Adipose tissue (tissue), 3 donors: Measurements from ENCODE around the gene GJD3. TPM values are rescaled to one million over a fixed set of nuclear protein-coding genes. Genes with fewer than 3 reads are reported as not detected.
"Not testable (repeated sequence)": the region's sequence is repeated elsewhere in the genome, so short reads cannot be mapped to it uniquely, and the experiment has no call there.

ENCODE experiments used
- H3K27ac ChIP-seq: one replicate; pipeline ENCODE4 v1.5.1; 2013; ENCODE audit warnings: low read depth, low read length
- WGBS, 3 donors: extraction: QIAGEN DNeasy Blood & Tissue Kit; methylation state at CpG; one replicate each; pipeline ENCODE4 v1.1.7; 2013; 5-methylcytosine and 5-hydroxymethylcytosine counted together
- polyA plus RNA-seq, 3 donors: library from polyadenylated mRNA; stranded (reverse); fragments of 200-250 nt; gene quantifications; one replicate each; pipeline ENCODE4 v1.2.3, GENCODE V29; 2013
- donor health status: healthy with polysubstance abuse.
- donor health status: Bipolar disorder and iron deficiency.
- donor health status: healthy.

GJD3 gene
- polyA plus RNA-seq, 3 donors = 0.78 to 1.0 TPM; not detected in 1

DNA sequence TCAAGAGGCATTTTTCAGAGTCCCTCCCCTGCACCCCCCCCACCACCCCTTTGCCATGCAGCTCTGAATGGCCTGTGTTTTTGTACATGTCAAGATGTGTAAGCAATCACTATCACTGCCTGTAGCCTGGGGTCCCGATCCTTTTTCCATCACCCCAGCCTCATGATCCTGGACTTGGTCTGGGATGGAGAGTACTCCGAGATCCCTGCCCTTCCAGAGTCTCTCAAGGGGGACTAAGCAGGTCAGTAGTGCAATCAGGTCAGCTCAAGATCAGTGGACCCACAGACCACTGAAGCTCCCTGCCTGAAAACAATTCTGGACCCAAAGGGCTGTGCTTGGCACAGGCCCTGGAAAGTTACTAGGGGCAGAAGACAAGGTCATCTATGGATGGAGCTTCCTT, 7.5 kb upstream of the GJD3 start:
- H3K27ac ChIP-seq = no peak overlapping the region
- 93 to 98% (median 95%) methylated on average over 2 of the region's 2 CpGs for WGBS, 3 donors

DNA sequence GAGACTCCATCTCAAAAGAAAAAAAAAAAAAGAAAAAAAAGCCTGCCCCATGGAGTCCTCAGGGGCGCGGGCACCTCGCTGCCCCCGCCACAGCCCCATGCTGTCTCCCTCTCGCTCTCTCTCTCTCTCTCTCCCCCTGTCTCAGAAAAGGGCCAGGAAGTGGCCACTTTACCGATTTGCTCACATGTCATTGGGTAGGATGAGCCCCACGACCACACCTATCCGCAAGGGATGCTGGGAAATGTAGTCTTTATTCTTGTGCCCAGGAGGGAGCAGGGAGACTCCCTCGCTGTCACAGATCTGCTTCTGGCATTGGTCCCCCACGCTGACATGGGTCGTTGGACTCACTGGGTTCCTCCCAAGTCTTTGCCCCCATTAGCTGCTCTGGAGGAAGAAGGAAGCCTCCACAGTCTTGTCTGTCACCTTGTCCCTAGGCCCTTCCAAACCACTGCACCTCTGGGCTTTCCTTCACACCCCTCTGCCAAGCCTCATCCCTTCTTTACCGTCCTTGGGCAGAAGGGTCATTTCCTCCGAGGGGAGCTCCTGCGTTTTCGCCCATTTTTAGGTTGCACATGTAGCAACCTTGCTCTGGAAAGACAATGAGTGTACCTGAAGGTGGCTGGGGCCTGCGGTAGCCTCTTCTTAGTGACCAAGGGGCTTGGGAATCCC, 6.9 kb upstream of the GJD3 start:
- 81 to 88% (median 83%) methylated on average over 16 of the region's 16 CpGs for WGBS, 3 donors
- no peak overlapping the region for H3K27ac ChIP-seq

DNA sequence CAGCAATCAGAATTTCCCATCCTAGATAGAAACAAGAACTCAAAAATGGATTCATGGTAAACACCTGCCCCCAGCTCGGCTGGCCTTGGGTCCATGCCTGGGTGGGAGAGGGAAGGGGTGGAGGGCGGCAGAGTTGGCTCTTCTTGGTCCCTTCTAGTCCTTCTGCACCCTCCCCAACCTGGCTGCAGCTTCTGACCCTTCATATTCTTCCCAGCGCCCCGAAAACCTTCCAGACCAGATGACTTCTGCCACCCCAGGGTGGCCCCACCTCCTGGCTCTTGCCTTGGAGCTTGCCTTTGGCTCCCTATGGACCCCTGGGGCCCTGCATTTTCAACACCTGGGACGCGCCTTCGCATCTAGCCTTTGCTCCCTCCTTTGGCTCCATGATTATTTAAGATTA, 5.4 kb upstream of the GJD3 start:
- no peak overlapping the region for H3K27ac ChIP-seq
- 90 to 91% (median 90%) methylated on average over 7 of the region's 7 CpGs for WGBS, 3 donors

DNA sequence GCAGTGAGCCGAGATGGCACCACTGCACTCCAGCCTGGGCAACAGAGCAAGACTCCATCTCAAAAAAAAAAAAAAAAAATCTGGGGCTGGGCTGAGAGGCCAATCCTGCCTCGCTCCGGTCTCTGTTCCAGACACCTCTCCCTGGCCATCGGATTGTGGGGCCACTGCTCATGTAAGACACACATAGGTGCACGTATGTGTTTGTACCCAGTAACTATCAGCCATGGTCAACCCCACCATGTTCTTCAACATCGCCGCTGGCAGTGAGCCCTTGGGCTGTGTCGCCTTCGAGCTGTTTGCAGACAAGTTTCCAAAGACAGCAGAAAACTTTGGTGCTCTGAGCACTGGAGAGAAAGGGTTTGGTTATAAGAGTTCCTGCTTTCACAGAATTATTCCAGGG, 3.2 kb upstream of the GJD3 start:
- 95 to 96% (median 96%) methylated on average over 8 to 9 of the region's 9 CpGs for WGBS, 3 donors
- not testable (repeated sequence) for H3K27ac ChIP-seq

DNA sequence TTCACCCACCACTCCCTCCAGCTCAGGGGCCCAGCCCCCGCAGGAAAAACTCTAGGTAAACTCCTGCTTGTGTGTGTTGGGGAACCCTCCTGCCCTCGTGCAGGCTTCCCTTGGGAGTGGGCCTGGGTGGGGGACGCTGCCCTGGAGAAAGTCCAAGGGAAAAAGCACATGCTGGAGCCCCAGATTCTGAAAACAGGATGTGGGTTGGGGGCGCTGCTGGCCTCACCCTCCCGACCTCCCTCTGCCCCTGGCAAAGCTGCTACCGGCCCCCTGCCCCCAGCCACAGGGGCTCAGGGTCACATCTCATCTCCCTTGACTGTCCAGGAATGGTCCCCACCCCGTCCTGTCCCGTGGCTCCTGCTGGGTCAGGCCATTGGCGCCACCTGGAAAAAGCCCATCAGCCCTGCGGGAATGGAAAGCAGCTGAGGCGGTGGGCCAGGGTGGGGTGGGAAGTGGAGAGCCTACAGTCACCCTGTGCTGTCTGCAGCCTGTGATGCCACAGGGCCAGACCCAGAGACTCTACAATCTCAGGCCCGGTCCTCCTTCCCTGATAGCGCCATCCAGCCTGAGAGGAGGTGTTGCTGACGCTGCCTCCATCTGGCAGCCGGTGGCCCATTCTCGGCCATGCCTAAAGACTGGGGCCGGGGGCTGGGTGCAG, 2.5 kb upstream of the GJD3 start:
- no peak overlapping the region for H3K27ac ChIP-seq
- 72 to 75% (median 74%) methylated on average over 17 of the region's 17 CpGs for WGBS, 3 donors

DNA sequence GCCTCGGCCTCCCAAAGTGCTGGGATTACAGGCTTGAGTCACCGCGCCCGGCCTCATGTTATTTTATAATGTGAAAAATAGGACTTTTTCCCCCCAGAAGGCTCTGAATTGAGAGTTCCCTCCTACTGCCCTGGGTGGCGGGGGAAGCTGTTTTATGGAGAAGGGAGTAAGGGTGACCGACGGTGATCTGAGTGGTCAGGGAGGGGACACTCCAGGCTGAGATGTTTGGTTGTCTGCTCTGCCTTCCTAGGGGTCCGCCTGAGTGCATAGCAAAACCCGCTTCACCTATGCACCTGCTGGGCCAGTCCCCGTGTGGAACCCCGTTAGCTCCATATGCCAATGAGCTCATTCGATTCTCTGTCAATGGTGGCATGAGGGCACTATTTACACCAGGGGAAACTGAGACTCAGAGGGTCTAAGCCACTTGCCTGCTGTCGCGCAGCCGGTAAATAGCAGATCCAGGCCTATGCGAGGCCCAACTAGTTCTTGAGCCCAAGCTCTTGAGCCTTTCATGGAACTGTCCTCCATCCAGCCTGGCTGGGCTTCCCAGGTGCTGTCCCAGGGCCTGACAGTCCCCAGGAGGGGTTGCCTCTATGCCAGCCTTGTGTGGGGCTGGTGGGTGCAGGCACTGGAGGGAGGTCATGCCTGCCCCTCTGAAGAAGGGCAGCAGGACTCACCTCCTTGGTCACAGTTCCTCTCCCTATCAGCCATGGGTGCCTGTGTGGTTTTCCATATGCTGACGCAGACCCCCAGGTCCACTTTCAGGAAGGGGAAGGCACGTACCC, 1.7 kb upstream of the GJD3 start:
- 92 to 97% (median 95%) methylated on average over 17 to 18 of the region's 18 CpGs for WGBS, 3 donors
- no peak overlapping the region for H3K27ac ChIP-seq

DNA sequence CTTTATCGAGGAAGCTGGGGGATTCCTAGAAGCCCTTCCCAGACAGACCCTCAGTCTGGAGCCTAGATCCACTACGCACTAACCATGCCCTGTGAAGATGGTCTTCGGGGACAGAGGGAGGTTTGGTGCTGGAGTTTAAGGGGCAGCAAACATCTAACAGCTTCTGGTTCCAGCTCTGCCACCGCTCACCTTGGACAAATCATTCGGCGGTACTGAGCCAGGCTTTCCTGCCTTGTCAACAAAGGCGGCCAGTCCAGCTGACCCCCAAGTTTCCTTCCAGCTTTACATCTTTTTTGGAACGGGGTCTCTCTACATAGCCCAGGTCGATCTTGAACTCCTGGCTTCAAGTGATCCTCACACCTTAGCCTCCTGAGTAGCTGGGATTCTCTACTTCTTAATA, 369 bp upstream of the GJD3 start:
- H3K27ac ChIP-seq = no peak overlapping the region
- WGBS, 3 donors = 83 to 88% (median 86%) methylated on average over 9 of the region's 9 CpGs

DNA sequence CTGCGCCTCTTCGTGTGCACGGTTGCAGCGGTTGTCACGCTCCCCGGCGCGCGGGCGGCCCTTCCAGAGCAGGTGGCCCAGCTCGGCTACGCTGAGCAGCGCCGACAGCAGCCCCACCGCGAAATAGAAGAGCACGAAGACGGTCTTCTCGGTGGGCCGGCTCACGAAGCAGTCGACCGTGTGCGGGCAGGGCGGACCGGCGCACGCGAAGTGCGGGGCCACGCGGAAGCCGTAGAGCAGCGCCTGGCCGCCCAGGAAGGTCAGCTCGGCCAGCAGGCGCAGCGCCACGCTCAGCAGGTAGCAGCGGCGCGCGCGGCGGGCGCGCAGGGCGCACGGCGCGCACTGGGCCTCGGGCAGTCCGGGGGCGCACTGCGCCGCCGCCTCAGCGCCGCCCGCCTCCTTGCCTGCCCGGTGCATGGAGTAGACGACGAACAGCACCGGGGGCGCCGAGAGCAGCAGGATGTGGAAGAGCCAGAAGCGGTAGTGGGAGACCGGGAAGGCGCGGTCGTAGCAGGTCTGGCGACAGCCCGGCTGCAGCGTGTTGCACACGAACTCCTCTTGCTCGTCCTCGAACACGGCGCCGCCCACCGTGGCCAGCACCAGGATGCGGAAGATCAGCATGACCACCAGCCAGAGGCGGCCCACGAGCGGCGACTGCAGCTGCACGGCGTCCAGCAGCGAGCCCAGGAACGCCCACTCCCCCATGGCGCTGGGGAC, 1.3 kb downstream of the GJD3 start:
- WGBS, 3 donors = 2 to 3% (median 3%) methylated on average over 82 to 91 of the region's 91 CpGs
- H3K27ac ChIP-seq = no peak overlapping the region

DNA sequence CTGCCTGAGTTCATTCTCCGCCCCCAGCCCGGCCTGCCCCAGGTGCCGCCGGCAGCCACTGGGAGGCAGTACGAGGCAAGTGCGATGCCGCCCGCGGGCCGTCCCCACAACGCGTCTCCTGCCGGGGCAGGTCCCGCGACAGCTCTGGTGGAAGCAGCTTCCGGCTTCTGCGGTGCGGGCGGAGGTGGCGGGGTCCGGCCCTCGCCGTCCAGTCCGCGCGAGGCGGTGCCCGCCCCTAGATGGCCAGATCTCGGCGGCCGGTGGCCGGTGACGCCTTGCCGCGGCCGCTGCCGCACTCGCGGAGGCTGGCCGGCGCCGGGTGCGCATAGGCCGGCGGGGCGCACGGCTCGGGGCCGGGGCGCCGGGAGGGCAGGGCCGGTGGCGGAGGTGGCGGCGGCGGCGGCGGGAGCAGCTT, 1.8 kb downstream of the GJD3 start:
- no peak overlapping the region for H3K27ac ChIP-seq
- 1% methylated on average over 29 to 56 of the region's 58 CpGs for WGBS, 3 donors

DNA sequence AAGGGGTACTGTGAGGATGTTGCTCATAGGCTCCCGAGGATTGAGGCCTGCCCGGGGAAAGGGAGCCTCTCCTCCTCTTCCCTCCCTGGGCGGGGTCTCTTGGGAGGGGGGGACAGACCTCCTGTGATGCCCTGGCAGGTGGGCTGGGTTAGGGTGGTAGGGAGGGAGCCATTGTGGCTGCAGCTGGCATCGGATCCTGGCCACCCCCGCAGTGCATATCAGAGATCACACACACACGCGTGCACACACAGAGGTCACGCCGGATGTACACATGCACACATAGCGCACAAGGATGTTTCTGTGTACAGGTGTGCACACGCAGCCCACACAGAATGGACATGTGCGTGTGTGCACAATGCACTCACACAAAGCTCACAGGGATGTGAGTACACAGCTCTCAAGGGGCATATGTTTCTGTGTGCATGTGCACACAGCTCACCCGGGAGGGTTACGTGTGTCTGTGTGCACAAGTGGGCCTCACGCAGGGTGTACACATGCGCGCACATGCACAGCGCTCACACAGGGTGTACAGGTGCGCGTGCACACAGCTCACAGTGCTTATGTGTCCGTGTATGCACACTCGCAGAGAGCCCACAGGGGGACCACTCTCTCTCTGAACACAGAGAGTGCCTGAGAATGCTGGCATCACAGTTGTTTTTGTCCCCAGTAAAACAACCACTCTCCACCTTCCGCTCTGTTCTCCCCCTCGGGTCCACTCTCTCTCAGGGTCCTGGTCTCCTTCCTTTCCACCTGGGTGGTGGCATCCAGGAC, 2.4 kb downstream of the GJD3 start:
- no peak overlapping the region for H3K27ac ChIP-seq
- 63 to 77% (median 72%) methylated on average over 23 to 24 of the region's 24 CpGs for WGBS, 3 donors

DNA sequence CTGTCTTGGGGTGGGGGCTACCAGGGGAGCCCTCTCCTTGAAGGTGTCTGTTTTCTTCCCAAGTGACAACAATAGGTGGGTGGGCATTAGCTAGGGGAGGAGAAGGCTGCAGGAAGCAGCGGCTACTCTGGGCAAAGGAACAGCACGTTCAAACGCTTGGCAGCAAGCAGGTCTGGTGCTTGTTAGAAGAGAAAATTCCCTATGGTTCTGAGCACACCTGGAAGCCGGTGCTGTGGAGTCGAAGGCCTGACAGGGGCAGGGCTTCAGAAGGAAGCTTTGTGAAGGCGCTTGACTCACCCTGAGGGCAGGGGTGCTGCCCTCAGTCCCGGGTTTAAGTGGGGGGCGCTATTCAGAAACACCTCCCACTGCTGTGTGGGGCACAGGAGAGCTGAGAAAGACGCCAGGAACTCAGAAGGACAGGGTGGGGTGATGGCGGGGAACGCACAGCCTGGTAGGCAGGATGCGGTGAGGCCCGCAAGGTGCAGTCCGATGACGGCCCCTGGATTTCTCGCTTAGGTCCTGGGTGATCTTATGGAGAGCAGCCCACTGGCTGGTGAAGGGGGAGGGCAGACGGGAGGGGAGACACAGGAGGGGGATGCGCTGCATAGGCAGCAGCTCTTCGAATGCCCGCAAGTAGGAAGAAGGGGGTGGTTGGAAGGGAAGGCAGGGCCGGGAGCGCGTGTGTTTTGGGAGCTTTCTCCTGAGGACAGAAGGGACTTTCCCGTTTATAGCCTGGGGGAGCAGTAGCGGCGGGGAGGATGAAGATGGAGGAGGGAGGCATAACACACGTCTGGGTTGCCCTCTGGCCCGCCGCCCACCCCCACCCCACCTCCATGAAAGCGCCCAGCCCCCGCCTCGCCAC, 3.2 kb downstream of the GJD3 start:
- 60 to 77% (median 71%) methylated on average over 30 to 32 of the region's 32 CpGs for whole genome bisulfite sequencing, 3 donors
- no peak overlapping the region for H3K27ac ChIP-seq

DNA sequence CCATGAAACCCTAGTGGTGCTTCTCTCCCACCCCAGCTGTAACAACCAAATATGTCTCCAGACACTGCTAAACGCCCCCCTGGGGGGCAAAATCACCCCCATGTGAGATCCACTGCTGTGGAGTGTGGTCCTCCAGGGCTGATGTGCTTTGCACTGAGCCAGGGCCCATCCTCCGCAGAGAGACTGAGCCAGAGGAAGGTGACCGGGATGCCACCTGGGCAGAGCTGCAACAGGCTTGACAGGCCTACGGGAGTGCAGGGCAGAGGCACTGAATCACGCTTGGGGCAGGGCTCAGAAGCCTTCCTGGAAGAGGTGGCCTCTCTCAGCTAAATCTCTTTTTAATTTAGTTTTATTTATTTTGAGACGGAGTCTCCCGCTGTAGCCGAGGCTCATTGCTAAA, 4.4 kb downstream of the GJD3 start:
- 80 to 90% (median 86%) methylated on average over 8 of the region's 8 CpGs for WGBS, 3 donors
- H3K27ac ChIP-seq = no peak overlapping the region

DNA sequence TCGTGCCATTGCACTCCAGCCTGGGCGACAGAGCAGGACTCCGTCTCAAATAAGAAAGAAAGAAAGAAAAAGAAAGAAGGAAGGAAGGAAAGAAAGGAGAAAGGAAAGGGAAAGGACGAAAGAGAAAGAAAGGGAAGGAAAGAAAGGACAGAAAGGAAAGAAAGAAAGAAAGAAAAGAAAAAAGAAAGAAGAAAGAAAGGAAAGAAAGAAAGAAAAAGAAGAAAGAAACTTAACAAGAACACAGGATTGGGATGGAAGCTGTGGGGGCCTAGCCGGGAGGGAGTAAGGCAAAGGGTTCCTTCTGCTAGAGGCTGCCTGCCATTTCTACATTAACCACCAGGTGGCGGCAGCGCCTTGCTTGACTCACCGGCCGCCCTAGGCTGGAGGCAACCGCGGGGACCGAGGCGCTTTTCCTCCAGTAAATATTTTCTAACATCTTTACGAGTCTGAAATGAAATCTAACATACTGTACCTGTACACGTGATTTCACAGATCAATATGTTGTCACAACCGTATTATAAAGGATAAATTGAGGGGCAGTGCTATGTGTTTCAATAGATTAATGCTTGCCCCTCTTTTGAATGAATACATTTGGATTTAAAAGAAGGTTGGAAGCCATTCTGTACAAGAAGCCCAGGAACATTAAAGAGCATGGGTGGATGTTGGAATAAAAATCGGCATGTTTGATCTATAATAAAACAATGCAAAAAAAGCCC, 6.1 kb downstream of the GJD3 start:
- WGBS, 3 donors = 9% methylated on average over 17 of the region's 17 CpGs
- no peak overlapping the region for H3K27ac ChIP-seq

DNA sequence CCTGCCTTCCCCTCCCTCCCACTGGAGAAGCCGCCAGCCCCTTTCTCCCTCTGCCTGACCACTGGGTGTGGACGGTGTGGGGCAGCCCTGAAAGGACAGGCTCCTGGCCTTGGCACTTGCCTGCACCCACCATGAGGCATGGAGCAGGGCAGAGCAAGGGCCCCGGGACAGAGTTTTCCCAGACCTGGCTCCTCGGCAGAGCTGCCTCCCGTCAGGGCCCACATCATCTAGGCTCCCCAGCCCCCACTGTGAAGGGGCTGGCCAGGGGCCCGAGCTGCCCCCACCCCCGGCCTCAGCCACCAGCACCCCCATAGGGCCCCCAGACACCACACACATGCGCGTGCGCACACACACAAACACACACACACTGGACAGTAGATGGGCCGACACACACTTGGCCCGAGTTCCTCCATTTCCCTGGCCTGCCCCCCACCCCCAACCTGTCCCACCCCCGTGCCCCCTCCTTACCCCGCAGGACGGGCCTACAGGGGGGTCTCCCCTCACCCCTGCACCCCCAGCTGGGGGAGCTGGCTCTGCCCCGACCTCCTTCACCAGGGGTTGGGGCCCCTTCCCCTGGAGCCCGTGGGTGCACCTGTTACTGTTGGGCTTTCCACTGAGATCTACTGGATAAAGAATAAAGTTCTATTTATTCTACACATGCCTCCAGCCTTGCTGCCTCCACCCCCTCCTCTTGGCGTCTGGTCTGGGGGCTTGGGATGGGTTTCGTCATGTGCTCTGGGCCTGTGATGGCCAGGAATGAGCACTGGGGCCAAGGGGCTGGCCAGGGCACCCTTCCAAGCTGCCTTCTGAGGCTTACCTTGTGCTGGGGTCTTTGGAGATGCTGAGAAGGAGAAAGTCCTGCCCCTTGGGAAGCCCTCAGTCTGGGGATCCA, 7.3 kb downstream of the GJD3 start:
- 60 to 66% (median 61%) methylated on average over 19 of the region's 19 CpGs for WGBS, 3 donors
- no peak overlapping the region for H3K27ac ChIP-seq

DNA sequence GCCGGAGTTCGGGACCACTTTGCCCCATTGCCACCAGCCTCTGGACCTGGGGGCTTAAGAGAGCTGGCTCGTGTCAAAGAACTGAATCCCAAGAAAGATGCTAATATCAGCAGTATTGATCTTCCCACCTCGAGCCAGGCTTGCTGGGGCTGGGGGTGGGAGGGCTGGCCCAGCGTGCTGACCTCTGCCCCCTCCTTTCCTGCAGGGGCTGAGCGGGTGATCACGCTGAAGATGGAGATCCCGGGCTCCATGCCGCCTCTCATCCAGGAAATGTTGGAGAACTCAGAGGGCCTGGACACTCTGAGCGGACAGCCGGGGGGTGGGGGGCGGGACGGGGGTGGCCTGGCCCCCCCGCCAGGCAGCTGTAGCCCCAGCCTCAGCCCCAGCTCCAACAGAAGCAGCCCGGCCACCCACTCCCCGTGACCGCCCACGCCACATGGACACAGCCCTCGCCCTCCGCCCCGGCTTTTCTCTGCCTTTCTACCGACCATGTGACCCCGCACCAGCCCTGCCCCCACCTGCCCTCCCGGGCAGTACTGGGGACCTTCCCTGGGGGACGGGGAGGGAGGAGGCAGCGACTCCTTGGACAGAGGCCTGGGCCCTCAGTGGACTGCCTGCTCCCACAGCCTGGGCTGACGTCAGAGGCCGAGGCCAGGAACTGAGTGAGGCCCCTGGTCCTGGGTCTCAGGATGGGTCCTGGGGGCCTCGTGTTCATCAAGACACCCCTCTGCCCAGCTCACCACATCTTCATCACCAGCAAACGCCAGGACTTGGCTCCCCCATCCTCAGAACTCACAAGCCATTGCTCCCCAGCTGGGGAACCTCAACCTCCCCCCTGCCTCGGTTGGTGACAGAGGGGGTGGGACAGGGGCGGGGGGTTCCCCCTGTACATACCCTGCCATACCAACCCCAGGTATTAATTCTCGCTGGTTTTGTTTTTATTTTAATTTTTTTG, 8.5 kb downstream of the GJD3 start:
- 62 to 71% (median 66%) methylated on average over 26 to 33 of the region's 33 CpGs for WGBS, 3 donors
- no peak overlapping the region for H3K27ac ChIP-seq
